CD14-positive monocyte (primary cell): ENCODE measurements around the gene PHACTR4. TPM values are rescaled to one million over a fixed set of nuclear protein-coding genes. Genes with fewer than 3 reads are reported as not detected.

Experiments
- DNase-seq, 3 donors: peaks; one replicate each; pipeline ENCODE4 v3.0.0-alpha.2; 2011 to 2022
- H2AFZ ChIP-seq: 2 replicates; pipeline ENCODE4 v1.6.0; 2012; ENCODE audit warnings: mild to moderate bottlenecking, low read depth, low read length, inconsistent platforms; ENCODE audit not compliant: insufficient read depth, poor library complexity, severe bottlenecking
- H3K27ac ChIP-seq, 2 donors: 1 replicate in 1 of 2; 2 replicates in 1 of 2; pipeline ENCODE4 v1.5.1; 2012 to 2013; ENCODE audit warnings: low read length in 2 of 2, control low read depth in 1 of 2, inconsistent platforms in 1 of 2, low read depth in 1 of 2, mild to moderate bottlenecking in 1 of 2
- H3K27me3 ChIP-seq, 2 donors: one replicate each; pipeline versions ENCODE4 v1.6.0 to v1.6.1; 2011 to 2013; ENCODE audit warnings: low read length in 2 of 2; ENCODE audit not compliant: control insufficient read depth in 2 of 2, insufficient read depth in 2 of 2
- H3K36me3 ChIP-seq, 2 donors: replicated peaks in 1 of 2; 1 replicate in 1 of 2; 2 replicates in 1 of 2; pipeline versions ENCODE4 v1.5.1 to v1.6.1; 2012 to 2013; ENCODE audit warnings: low read length in 2 of 2, control low read depth in 1 of 2, inconsistent platforms in 1 of 2, mild to moderate bottlenecking in 1 of 2; ENCODE audit not compliant: insufficient read depth in 2 of 2, control insufficient read depth in 1 of 2
- H3K4me1 ChIP-seq, 2 donors: 1 replicate in 1 of 2; 2 replicates in 1 of 2; pipeline versions ENCODE4 v1.5.1 to v1.6.1; 2012 to 2013; ENCODE audit warnings: low read length in 2 of 2, control low read depth in 1 of 2, inconsistent platforms in 1 of 2, mild to moderate bottlenecking in 1 of 2, moderate library complexity in 1 of 2; ENCODE audit not compliant: insufficient read depth in 2 of 2, control insufficient read depth in 1 of 2
- H3K4me2 ChIP-seq: replicated peaks from 2 replicates; pipeline ENCODE3; 2012; ENCODE audit warnings: low read length, moderate library complexity, mild to moderate bottlenecking; ENCODE audit not compliant: poor library complexity, severe bottlenecking; ENCODE audit errors: extremely low read depth
- H3K4me3 ChIP-seq, 3 experiments: fragments of 200-600 bp in 1 of 3; sonication (generic) in 1 of 3; replicated peaks in 1 of 3; 1 replicate in 2 of 3; 2 replicates in 1 of 3; pipeline ENCODE4 v1.5.1; 2011 to 2013; ENCODE audit warnings: low read length in 3 of 3, mild to moderate bottlenecking in 3 of 3, control low read depth in 2 of 3, low read depth in 2 of 3, inconsistent platforms in 1 of 3, moderate library complexity in 1 of 3
- H3K79me2 ChIP-seq: 2 replicates; pipeline ENCODE4 v1.6.0; 2012; ENCODE audit warnings: mild to moderate bottlenecking, control low read depth, inconsistent platforms, low read length, moderate library complexity; ENCODE audit not compliant: insufficient read depth
- H3K9ac ChIP-seq: 2 replicates; pipeline ENCODE4 v1.6.0; 2017; ENCODE audit warnings: low read length, mild to moderate bottlenecking; ENCODE audit not compliant: insufficient read depth, poor library complexity, severe bottlenecking
- H3K9me3 ChIP-seq, 2 donors: replicated peaks in 1 of 2; 1 replicate in 1 of 2; 2 replicates in 1 of 2; pipeline versions ENCODE4 v1.5.1 to v1.6.1; 2012 to 2013; ENCODE audit warnings: low read length in 2 of 2, control low read depth in 1 of 2; ENCODE audit not compliant: control insufficient read depth in 1 of 2, insufficient read depth in 1 of 2
- H4K20me1 ChIP-seq: 2 replicates; pipeline ENCODE4 v1.6.0; 2012; ENCODE audit warnings: mild to moderate bottlenecking, low read length, control low read depth, moderate library complexity; ENCODE audit not compliant: insufficient read depth
- H3K27ac Mint-ChIP-seq, 7 donors: one replicate each; pipeline ENCODE4 v1.8.0; 2020; ENCODE audit warnings: mild to moderate bottlenecking in 7 of 7, mixed read lengths in 7 of 7, moderate library complexity in 6 of 7, inconsistent platforms in 2 of 7
- H3K27me3 Mint-ChIP-seq, 3 donors: one replicate each; pipeline ENCODE4 v1.8.0; 2021 to 2022; ENCODE audit warnings: low read depth in 3 of 3, mild to moderate bottlenecking in 3 of 3, mixed read lengths in 3 of 3, moderate library complexity in 3 of 3, inconsistent platforms in 1 of 3
- H3K36me3 Mint-ChIP-seq, 2 donors: one replicate each; pipeline ENCODE4 v1.8.0; 2020; ENCODE audit warnings: mixed read lengths in 2 of 2, inconsistent platforms in 1 of 2, mild to moderate bottlenecking in 1 of 2
- H3K4me1 Mint-ChIP-seq: one replicate; pipeline ENCODE4 v1.8.0; 2020; ENCODE audit warnings: mild to moderate bottlenecking, mixed read lengths
- H3K4me3 Mint-ChIP-seq, 2 donors: one replicate each; pipeline ENCODE4 v1.8.0; 2020; ENCODE audit warnings: mild to moderate bottlenecking in 2 of 2, mixed read lengths in 2 of 2, moderate library complexity in 1 of 2
- H3K9me3 Mint-ChIP-seq, 7 donors: one replicate each; pipeline ENCODE4 v1.8.0; 2020 to 2022; ENCODE audit warnings: mixed read lengths in 7 of 7, mild to moderate bottlenecking in 6 of 7, moderate library complexity in 6 of 7, inconsistent platforms in 2 of 7
- CTCF ChIP-seq: fragments of 200-600 bp; IDR thresholded peaks from one replicate; pipeline ENCODE4 v1.8.0; 2022; ENCODE audit warnings: antibody characterized with exemption, mild to moderate bottlenecking
- WGBS: methylation state at CpG from one replicate; pipeline ENCODE4 v1.1.5; 2013; ENCODE audit warnings: missing lambda C conversion rate; ENCODE audit not compliant: insufficient coverage; 5-methylcytosine and 5-hydroxymethylcytosine counted together
- intact Hi-C, 2 donors: fragments of 100-400 bp; cut with micrococcal nuclease; formaldehyde crosslinking; loops; one replicate each; pipeline versions ENCODE4 v1.15.0 to v1.15.1; 2023
- polyA plus RNA-seq, 3 donors: library from polyadenylated mRNA; depleted of rRNA in 1 of 3; unstranded in 2 of 3; stranded (reverse) in 1 of 3; fragments of 300-500 nt in 2 of 3; fragments of >200 nt in 1 of 3; fragmentation: Illumina TruSeq in 2 of 3; gene quantifications; 1 replicate in 2 of 3; 2 replicates in 1 of 3; pipeline ENCODE4 v1.2.3, GENCODE V29; 2012 to 2021

Gene PHACTR4
- polyA plus RNA-seq, 3 donors = 2.9 to 9.7 (median 2.9) TPM

- H3K79me2 ChIP-seq = peaks cover 9% of the 10 kb centered on the region
- peak overlapping the region in 1 of 2 donors; percentile 43 for H3K4me3 Mint-ChIP-seq
- H3K27ac Mint-ChIP-seq = peak overlapping the region in 3 of 7 donors; percentile 15 to 43 (median 25)
- H3K4me1 Mint-ChIP-seq = peaks cover 15% of the 10 kb centered on the region
- no peaks in the 10 kb centered on the region for H3K27me3 Mint-ChIP-seq
- no peaks in the 10 kb centered on the region for H3K36me3 ChIP-seq
- intact Hi-C loops = no loop called here
- H3K4me2 ChIP-seq = no peak overlapping the region
- no peak overlapping the region for H3K9ac ChIP-seq
- no peak for TF ChIP-seq CTCF
- H3K4me3 ChIP-seq = no peak overlapping the region
- no peak overlapping the region for H2AFZ ChIP-seq
- WGBS = 0% methylated on average over 1 of the region's 3 CpGs
- no peaks in the 10 kb centered on the region for H4K20me1 ChIP-seq
- no peaks in the 10 kb centered on the region for H3K9me3 ChIP-seq
- no peak overlapping the region for H3K27ac ChIP-seq
- peaks cover 9 to 13% of the 10 kb centered on the region in 2 donors for H3K36me3 Mint-ChIP-seq
- no peaks in the 10 kb centered on the region for H3K4me1 ChIP-seq
- no peaks in the 10 kb centered on the region for H3K27me3 ChIP-seq
- peak; percentile 12 to 49 (median 46) for DNase-seq
- H3K9me3 Mint-ChIP-seq = no peaks in the 10 kb centered on the region
These were observed 47.9 kb downstream of the PHACTR4 start for GRCh38 chr1:28417441-28417922.

GRCh38 chr1:28417926-28418637 lies 48.5 kb downstream of the PHACTR4 start:
- Mint-ChIP-seq H3K4me3 (no peak overlapping the region), H3K27me3 (no peaks in the 10 kb centered on the region), H3K36me3 (peaks cover 9 to 13% of the 10 kb centered on the region in 2 donors), H3K9me3 (no peaks in the 10 kb centered on the region), H3K27ac (peak overlapping the region in 3 of 7 donors; percentile 21 to 43 (median 25)), H3K4me1 (peaks cover 15% of the 10 kb centered on the region)
- Histone ChIP-seq H3K9ac (no peak overlapping the region), H3K4me2 (no peak overlapping the region), H2AFZ (no peak overlapping the region), H4K20me1 (no peaks in the 10 kb centered on the region), H3K27ac (no peak overlapping the region), H3K36me3 (no peaks in the 10 kb centered on the region), H3K4me1 (no peaks in the 10 kb centered on the region), H3K4me3 (no peak overlapping the region), H3K9me3 (no peaks in the 10 kb centered on the region), H3K27me3 (no peaks in the 10 kb centered on the region), H3K79me2 (peaks cover 9% of the 10 kb centered on the region)
- DNase-seq = no peak
- WGBS = no CpG with 5 or more reads among the region's 4 CpGs
- TF ChIP-seq CTCF = no peak
- intact Hi-C loops = no loop called here
